Right lobe of liver (tissue), 6 donors: ENCODE results near the gene ACTN2. TPM values are rescaled to one million over a fixed set of nuclear protein-coding genes. Genes with fewer than 3 reads are reported as not detected.

Experiments used
- ATAC-seq, 4 donors: fragments of 200-7000 bp; cut with Tn5 transposase; one replicate each; pipeline ENCODE4 v1.9.1; 2020; ENCODE audit warnings: mild to moderate bottlenecking in 4 of 4, moderate library complexity in 4 of 4
- DNase-seq, 3 donors: peaks; one replicate each; pipeline ENCODE4 v3.0.0-alpha.2; 2020
- H3K27ac ChIP-seq, 3 donors: fragments of 200-600 bp; one replicate each; pipeline ENCODE4 v1.8.0; 2022
- H3K27me3 ChIP-seq, 2 donors: fragments of 200-600 bp; one replicate each; pipeline ENCODE4 v1.8.0; 2022
- H3K36me3 ChIP-seq, 4 donors: fragments of 200-600 bp; sonication (generic) in 1 of 4; one replicate each; pipeline versions ENCODE4 v1.5.1 to v1.8.0; 2017 to 2022; ENCODE audit warnings: control low read depth in 1 of 4
- H3K4me1 ChIP-seq, 4 donors: fragments of 200-600 bp; sonication (generic) in 1 of 4; one replicate each; pipeline versions ENCODE4 v1.5.1 to v1.8.0; 2017 to 2022; ENCODE audit warnings: control low read depth in 1 of 4
- H3K4me3 ChIP-seq, 3 donors: fragments of 200-600 bp; one replicate each; pipeline ENCODE4 v1.8.0; 2022
- H3K9me3 ChIP-seq, 4 donors: fragments of 200-600 bp; sonication (generic) in 1 of 4; one replicate each; pipeline versions ENCODE4 v1.5.1 to v1.8.0; 2017 to 2022; ENCODE audit warnings: control low read depth in 1 of 4
- POLR2A ChIP-seq: fragments of 450-650 bp; IDR thresholded peaks from one replicate; pipeline ENCODE4 v1.6.1; 2017; ENCODE audit warnings: antibody characterized with exemption, mild to moderate bottlenecking
- WGBS: methylation state at CpG from one replicate; pipeline ENCODE4 v1.1.6; 2018; ENCODE audit warnings: low coverage, low lambda C conversion rate; ENCODE audit not compliant: insufficient coverage; ENCODE audit errors: missing lambda C conversion rate; 5-methylcytosine and 5-hydroxymethylcytosine counted together
- intact Hi-C, 2 donors: fragments of 100-400 bp; cut with DNase I; formaldehyde crosslinking; loops; one replicate each; pipeline versions ENCODE4 v1.11.2 to v1.14.1; 2022
- total RNA-seq, 6 experiments: library from RNA; depleted of rRNA in 2 of 6; stranded (reverse); fragments of >200 nt in 2 of 6; fragmentation: NEBNext Ultra II Directional in 3 of 6; extraction: Animal tissue kit (Norgen Biotek cat#: 25700) in 3 of 6; gene quantifications; one replicate each; pipeline versions ENCODE4 v1.1.0 to v1.2.4, GENCODE V29; 2016 to 2023
- TF ChIP-seq, protein P1 (sequence below), 4 donors: fragments of 200-600 bp in 3 of 4; fragments of 450-650 bp in 1 of 4; IDR thresholded peaks; one replicate each; pipeline versions ENCODE4 v1.5.1 to v1.8.0; 2016 to 2022; ENCODE audit warnings: antibody characterized with exemption in 4 of 4, mild to moderate bottlenecking in 2 of 4
- donor health status: DM: no; HTN: yes; CAD: no.
- donor health status: DM: no; HTN: no; CAD: no.
- donor health status: DM: no; HTN: no; CAD: no.
- donor health status: DM: no; HTN: yes; CAD: no.
- donor health status: DM: no; HTN: yes; CAD: no.

Gene ACTN2
- total RNA-seq, 6 experiments from 2014 or later = 0.29 to 1.4 (median 0.58) TPM; not detected in 1

DNA sequence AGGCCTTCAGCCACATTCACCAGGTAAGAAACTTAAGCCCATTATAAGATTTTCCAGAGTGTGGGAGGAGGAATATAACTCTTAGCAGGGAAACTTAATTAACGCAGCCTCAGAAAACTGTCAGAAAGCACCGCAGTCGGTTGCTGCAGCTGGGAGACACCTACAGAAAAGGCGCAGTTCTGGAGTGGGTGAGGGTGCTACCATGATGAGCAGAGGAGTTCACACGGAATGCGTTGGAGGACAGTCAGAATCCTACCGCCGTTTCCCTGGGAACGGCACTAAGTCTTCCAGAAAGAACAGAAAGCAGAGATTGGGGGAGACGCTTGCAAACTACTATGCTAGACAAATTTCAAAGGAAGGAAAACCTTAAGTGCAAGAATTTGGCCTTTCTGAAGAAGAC, 6.4 kb downstream of the ACTN2 start:
- H3K4me3 ChIP-seq = no peak overlapping the region
- no peaks in the 10 kb centered on the region for H3K9me3 ChIP-seq
- no peaks in the 10 kb centered on the region for H3K36me3 ChIP-seq
- no peaks in the 10 kb centered on the region for H3K27me3 ChIP-seq
- 77% methylated on average over 9 of the region's 10 CpGs for WGBS
- DNase-seq (no peak), ATAC-seq (no peak)
- TF ChIP-seq, protein P1, sequence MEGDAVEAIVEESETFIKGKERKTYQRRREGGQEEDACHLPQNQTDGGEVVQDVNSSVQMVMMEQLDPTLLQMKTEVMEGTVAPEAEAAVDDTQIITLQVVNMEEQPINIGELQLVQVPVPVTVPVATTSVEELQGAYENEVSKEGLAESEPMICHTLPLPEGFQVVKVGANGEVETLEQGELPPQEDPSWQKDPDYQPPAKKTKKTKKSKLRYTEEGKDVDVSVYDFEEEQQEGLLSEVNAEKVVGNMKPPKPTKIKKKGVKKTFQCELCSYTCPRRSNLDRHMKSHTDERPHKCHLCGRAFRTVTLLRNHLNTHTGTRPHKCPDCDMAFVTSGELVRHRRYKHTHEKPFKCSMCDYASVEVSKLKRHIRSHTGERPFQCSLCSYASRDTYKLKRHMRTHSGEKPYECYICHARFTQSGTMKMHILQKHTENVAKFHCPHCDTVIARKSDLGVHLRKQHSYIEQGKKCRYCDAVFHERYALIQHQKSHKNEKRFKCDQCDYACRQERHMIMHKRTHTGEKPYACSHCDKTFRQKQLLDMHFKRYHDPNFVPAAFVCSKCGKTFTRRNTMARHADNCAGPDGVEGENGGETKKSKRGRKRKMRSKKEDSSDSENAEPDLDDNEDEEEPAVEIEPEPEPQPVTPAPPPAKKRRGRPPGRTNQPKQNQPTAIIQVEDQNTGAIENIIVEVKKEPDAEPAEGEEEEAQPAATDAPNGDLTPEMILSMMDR (IDR thresholded peaks at IDR 0.05) = no peak
- no peak for TF ChIP-seq POLR2A
- intact Hi-C loops = no loop called here
- no peaks in the 10 kb centered on the region for H3K4me1 ChIP-seq
- no peak overlapping the region for H3K27ac ChIP-seq

GRCh38 chr1:236699366-236699765, 13.1 kb downstream of the ACTN2 start:
- no peaks in the 10 kb centered on the region for H3K9me3 ChIP-seq
- no peaks in the 10 kb centered on the region for H3K4me1 ChIP-seq
- TF ChIP-seq POLR2A = no peak
- TF ChIP-seq, protein P1 (IDR thresholded peaks at IDR 0.05) = no peak
- ATAC-seq (no peak), DNase-seq (no peak)
- no peak overlapping the region for H3K4me3 ChIP-seq
- intact Hi-C loops = no loop called here
- 65% methylated on average over 6 of the region's 6 CpGs for WGBS
- no peaks in the 10 kb centered on the region for H3K36me3 ChIP-seq
- no peak overlapping the region for H3K27ac ChIP-seq
- no peaks in the 10 kb centered on the region for H3K27me3 ChIP-seq

DNA sequence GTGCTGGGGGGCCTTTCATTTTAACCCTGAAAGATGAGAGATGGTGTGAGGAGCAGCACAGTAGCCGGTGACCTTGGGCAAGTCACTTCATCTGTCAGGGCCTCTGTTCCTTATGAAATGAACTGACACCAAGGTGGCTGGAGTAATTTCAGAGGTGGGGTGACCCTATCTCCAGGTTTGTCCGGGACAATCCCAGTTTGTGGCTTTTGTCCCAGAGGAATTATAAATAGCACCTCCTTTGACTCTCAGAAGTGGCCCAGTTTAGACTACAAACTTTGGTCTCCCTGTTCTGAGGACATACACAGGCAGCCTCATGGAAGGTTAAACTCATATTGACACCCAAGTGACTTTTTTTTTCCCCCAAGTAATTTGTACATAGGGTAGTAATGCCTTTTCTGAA, 14.6 kb downstream of the ACTN2 start:
- 60% methylated on average over 2 of the region's 2 CpGs for WGBS

DNA sequence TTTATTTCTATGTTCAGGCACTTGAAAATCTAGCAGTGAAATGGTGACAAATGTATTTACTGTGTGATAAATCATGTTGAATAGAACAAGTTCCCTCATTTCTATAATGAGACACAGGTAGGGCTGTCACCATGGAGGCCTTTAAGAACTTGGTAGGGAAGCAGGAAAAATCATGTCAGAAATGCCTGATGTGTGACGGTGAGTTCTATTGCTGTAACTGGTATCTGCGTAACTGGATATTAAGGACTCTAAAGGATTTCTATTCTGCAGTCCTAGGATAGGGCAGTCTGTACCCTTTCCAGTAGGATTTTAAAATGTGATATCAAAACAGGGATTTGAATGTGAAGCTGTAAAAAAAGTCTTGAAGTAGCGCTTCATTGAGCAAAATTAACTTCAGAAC, 15.5 kb downstream of the ACTN2 start:
- no peak overlapping the region for H3K27ac ChIP-seq
- intact Hi-C loops = no loop called here
- WGBS = 71% methylated on average over 3 of the region's 3 CpGs

More for the DNA sequence above, 14.6 kb downstream of the ACTN2 start:
- TF ChIP-seq, protein P1 (IDR thresholded peaks at IDR 0.05) = no peak
- TF ChIP-seq POLR2A = no peak
- Histone ChIP-seq H3K27ac (no peak overlapping the region), H3K4me3 (no peak overlapping the region), H3K9me3 (no peaks in the 10 kb centered on the region), H3K4me1 (no peaks in the 10 kb centered on the region), H3K36me3 (no peaks in the 10 kb centered on the region), H3K27me3 (no peaks in the 10 kb centered on the region)
- ATAC-seq (no peak), DNase-seq (no peak)
- intact Hi-C loops = no loop called here

More for the DNA sequence above, 15.5 kb downstream of the ACTN2 start:
- TF ChIP-seq POLR2A = no peak
- TF ChIP-seq, protein P1 (IDR thresholded peaks at IDR 0.05) = no peak
- Histone ChIP-seq H3K4me1 (no peaks in the 10 kb centered on the region), H3K4me3 (no peak overlapping the region), H3K9me3 (no peaks in the 10 kb centered on the region), H3K36me3 (no peaks in the 10 kb centered on the region), H3K27me3 (no peaks in the 10 kb centered on the region)
- DNase-seq (no peak), ATAC-seq (no peak)
